Sigmoid colon (tissue), 7 donors: Measurements from ENCODE around the gene RIMS1. TPM values are rescaled to one million over a fixed set of nuclear protein-coding genes. Genes with fewer than 3 reads are reported as not detected.

Experiments used
- DNase-seq: peaks from one replicate; pipeline ENCODE4 v3.0.0-alpha.2; 2019
- H3K27ac ChIP-seq, 4 donors: fragments of 200-600 bp; sonication (generic); one replicate each; pipeline ENCODE4 v1.5.1; 2016 to 2019; ENCODE audit warnings: mild to moderate bottlenecking in 1 of 4
- H3K27me3 ChIP-seq, 3 donors: fragments of 200-600 bp; sonication (generic); one replicate each; pipeline ENCODE4 v1.5.1; 2019; ENCODE audit warnings: mild to moderate bottlenecking in 1 of 3
- H3K36me3 ChIP-seq, 4 donors: fragments of 200-600 bp; sonication (generic); one replicate each; pipeline ENCODE4 v1.5.1; 2016 to 2019
- H3K4me1 ChIP-seq, 4 donors: fragments of 200-600 bp; sonication (generic); one replicate each; pipeline ENCODE4 v1.5.1; 2017 to 2019
- H3K4me3 ChIP-seq, 4 donors: fragments of 200-600 bp; sonication (generic); one replicate each; pipeline ENCODE4 v1.5.1; 2017 to 2019; ENCODE audit warnings: mild to moderate bottlenecking in 2 of 4, moderate library complexity in 1 of 4
- H3K9me3 ChIP-seq, 4 donors: fragments of 200-600 bp in 3 of 4; sonication (generic) in 3 of 4; one replicate each; pipeline versions ENCODE4 v1.5.1 to v1.6.1; 2013 to 2019
- EP300 ChIP-seq, 4 donors: sonication (generic); formaldehyde crosslinking; IDR thresholded peaks; one replicate each; pipeline ENCODE4 v1.6.1; 2017; ENCODE audit warnings: antibody characterized with exemption in 4 of 4
- POLR2A ChIP-seq, 2 donors: fragments of 450-650 bp; IDR thresholded peaks; one replicate each; pipeline ENCODE4 v1.6.1; 2016; ENCODE audit warnings: antibody characterized with exemption in 2 of 2, mild to moderate bottlenecking in 2 of 2, moderate library complexity in 2 of 2
- POLR2AphosphoS5 ChIP-seq, 4 donors: sonication (generic); formaldehyde crosslinking; IDR thresholded peaks; one replicate each; pipeline ENCODE4 v1.6.1; 2017; ENCODE audit warnings: antibody characterized with exemption in 4 of 4
- WGBS, 2 donors: extraction: QIAGEN DNeasy Blood & Tissue Kit; methylation state at CpG; one replicate each; pipeline ENCODE4 v1.1.7; 2013; 5-methylcytosine and 5-hydroxymethylcytosine counted together
- intact Hi-C: fragments of 100-400 bp; cut with DNase I; formaldehyde crosslinking; loops from one replicate; pipeline ENCODE4 v1.15.1; 2023
- polyA plus RNA-seq, 3 donors: library from polyadenylated mRNA; stranded (reverse); fragments of 200-250 nt; gene quantifications; one replicate each; pipeline ENCODE4 v1.2.3, GENCODE V29; 2013
- total RNA-seq, 4 donors: library from RNA; depleted of rRNA; stranded (reverse); fragments of >200 nt; gene quantifications; one replicate each; pipeline ENCODE4 v1.1.0, GENCODE V29; 2016
- TF ChIP-seq, protein P1 (sequence below), 4 experiments: fragments of 450-650 bp in 3 of 4; fragments of 200-600 bp in 1 of 4; IDR thresholded peaks; one replicate each; pipeline ENCODE4 v1.5.1; 2016 to 2019; ENCODE audit warnings: antibody characterized with exemption in 4 of 4, mild to moderate bottlenecking in 3 of 4, moderate library complexity in 2 of 4
- donor health status: healthy with polysubstance abuse.
- donor health status: Bipolar disorder and iron deficiency.
- donor health status: healthy.

The RIMS1 gene
- total and polyA plus RNA-seq, 7 donors = 0.77 to 7.1 (median 2.3) TPM; not detected in 2

GRCh38 chr6:72417759-72418158 is 531.4 kb downstream of the RIMS1 start:
- H3K27me3 ChIP-seq = no peaks in the 10 kb centered on the region
- H3K27ac ChIP-seq = no peak overlapping the region
- H3K4me3 ChIP-seq = no peak overlapping the region
- no peak for DNase-seq
- H3K4me1 ChIP-seq = no peaks in the 10 kb centered on the region
- intact Hi-C loops = no loop called here
- H3K9me3 ChIP-seq = no peaks in the 10 kb centered on the region
- 34 to 56% methylated on average over 3 of the region's 3 CpGs for WGBS, 2 donors
- TF ChIP-seq POLR2A (IDR thresholded peaks at IDR 0.05) = no peak
- TF ChIP-seq POLR2AphosphoS5 (IDR thresholded peaks at IDR 0.05) = no peak
- TF ChIP-seq, protein P1, sequence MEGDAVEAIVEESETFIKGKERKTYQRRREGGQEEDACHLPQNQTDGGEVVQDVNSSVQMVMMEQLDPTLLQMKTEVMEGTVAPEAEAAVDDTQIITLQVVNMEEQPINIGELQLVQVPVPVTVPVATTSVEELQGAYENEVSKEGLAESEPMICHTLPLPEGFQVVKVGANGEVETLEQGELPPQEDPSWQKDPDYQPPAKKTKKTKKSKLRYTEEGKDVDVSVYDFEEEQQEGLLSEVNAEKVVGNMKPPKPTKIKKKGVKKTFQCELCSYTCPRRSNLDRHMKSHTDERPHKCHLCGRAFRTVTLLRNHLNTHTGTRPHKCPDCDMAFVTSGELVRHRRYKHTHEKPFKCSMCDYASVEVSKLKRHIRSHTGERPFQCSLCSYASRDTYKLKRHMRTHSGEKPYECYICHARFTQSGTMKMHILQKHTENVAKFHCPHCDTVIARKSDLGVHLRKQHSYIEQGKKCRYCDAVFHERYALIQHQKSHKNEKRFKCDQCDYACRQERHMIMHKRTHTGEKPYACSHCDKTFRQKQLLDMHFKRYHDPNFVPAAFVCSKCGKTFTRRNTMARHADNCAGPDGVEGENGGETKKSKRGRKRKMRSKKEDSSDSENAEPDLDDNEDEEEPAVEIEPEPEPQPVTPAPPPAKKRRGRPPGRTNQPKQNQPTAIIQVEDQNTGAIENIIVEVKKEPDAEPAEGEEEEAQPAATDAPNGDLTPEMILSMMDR (IDR thresholded peaks at IDR 0.05) = no peak
- TF ChIP-seq EP300 (IDR thresholded peaks at IDR 0.05) = no peak
- H3K36me3 ChIP-seq = no peaks in the 10 kb centered on the region

DNA sequence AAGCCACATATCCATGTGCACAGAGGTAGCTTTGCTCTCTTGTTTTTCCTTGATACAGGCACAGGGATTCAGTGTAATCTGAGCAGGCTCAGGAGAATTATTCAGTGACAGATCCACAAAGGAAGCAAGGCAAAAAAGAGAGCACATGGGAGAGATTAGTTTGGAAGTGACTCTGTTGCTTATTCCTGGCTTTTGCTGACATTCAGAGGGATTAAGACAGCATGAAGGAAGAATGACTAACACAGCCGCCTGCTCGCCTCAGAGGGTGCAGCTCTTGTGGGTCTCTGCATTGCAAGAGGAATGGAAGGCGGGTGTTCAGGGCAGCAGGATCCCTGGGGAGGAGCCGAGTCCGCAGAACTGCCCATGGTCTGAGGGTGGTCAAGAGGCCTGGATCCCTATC is 532.1 kb downstream of the RIMS1 start:
- no peak for DNase-seq

GRCh38 chr6:72419966-72420365 is 533.6 kb downstream of the RIMS1 start:
- H3K36me3 ChIP-seq = no peaks in the 10 kb centered on the region
- H3K9me3 ChIP-seq = no peaks in the 10 kb centered on the region
- intact Hi-C loops = no loop called here
- H3K27me3 ChIP-seq = no peaks in the 10 kb centered on the region
- no peak overlapping the region for H3K4me3 ChIP-seq
- no peak overlapping the region for H3K27ac ChIP-seq
- TF ChIP-seq EP300 (IDR thresholded peaks at IDR 0.05) (no peak), POLR2A (IDR thresholded peaks at IDR 0.05) (no peak), POLR2AphosphoS5 (IDR thresholded peaks at IDR 0.05) (no peak)
- TF ChIP-seq, protein P1 (IDR thresholded peaks at IDR 0.05) = no peak
- no peaks in the 10 kb centered on the region for H3K4me1 ChIP-seq
- 56 to 71% methylated on average over 2 of the region's 2 CpGs for WGBS, 2 donors
- no peak for DNase-seq

More for the DNA sequence above, 532.1 kb downstream of the RIMS1 start:
- intact Hi-C loops = no loop called here
- Histone ChIP-seq H3K4me3 (no peak overlapping the region), H3K4me1 (no peaks in the 10 kb centered on the region), H3K9me3 (no peaks in the 10 kb centered on the region), H3K27me3 (no peaks in the 10 kb centered on the region), H3K27ac (no peak overlapping the region), H3K36me3 (no peaks in the 10 kb centered on the region)
- TF ChIP-seq, protein P1 (IDR thresholded peaks at IDR 0.05) = no peak
- TF ChIP-seq POLR2AphosphoS5 (IDR thresholded peaks at IDR 0.05) (no peak), EP300 (IDR thresholded peaks at IDR 0.05) (no peak), POLR2A (IDR thresholded peaks at IDR 0.05) (no peak)
- WGBS, 2 donors = 81 to 84% methylated on average over 5 of the region's 5 CpGs

- WGBS, 2 donors = 60 to 77% methylated on average over 3 of the region's 3 CpGs
- intact Hi-C loops = no loop called here
- DNase-seq = no peak
Measured at GRCh38 chr6:72420409-72420808, 534.1 kb downstream of the RIMS1 start.

More at GRCh38 chr6:72420409-72420808, 534.1 kb downstream of the RIMS1 start:
- Histone ChIP-seq H3K27me3 (no peaks in the 10 kb centered on the region), H3K27ac (no peak overlapping the region), H3K4me3 (no peak overlapping the region), H3K36me3 (no peaks in the 10 kb centered on the region), H3K9me3 (no peaks in the 10 kb centered on the region), H3K4me1 (no peaks in the 10 kb centered on the region)
- TF ChIP-seq POLR2A (IDR thresholded peaks at IDR 0.05) (no peak), EP300 (IDR thresholded peaks at IDR 0.05) (no peak), POLR2AphosphoS5 (IDR thresholded peaks at IDR 0.05) (no peak)
- TF ChIP-seq, protein P1 (IDR thresholded peaks at IDR 0.05) = no peak
